Suprapubic skin (tissue), 4 donors: Measurements from ENCODE around the gene DNASE1L3. TPM values are rescaled to one million over a fixed set of nuclear protein-coding genes. Genes with fewer than 3 reads are reported as not detected.

Source experiments
- DNase-seq, 2 donors: peaks; one replicate each; pipeline ENCODE4 v3.0.0-alpha.2; 2019; ENCODE audit warnings: low spot score in 2 of 2
- H3K27ac ChIP-seq: fragments of 200-600 bp; sonication (generic); one replicate; pipeline ENCODE4 v1.5.1; 2019
- H3K27me3 ChIP-seq: fragments of 200-600 bp; sonication (generic); one replicate; pipeline ENCODE4 v1.5.1; 2019
- H3K36me3 ChIP-seq: fragments of 200-600 bp; sonication (generic); one replicate; pipeline ENCODE4 v1.5.1; 2019
- H3K4me1 ChIP-seq: fragments of 200-600 bp; sonication (generic); one replicate; pipeline ENCODE4 v1.5.1; 2019
- H3K4me3 ChIP-seq: fragments of 200-600 bp; sonication (generic); one replicate; pipeline ENCODE4 v1.5.1; 2019; ENCODE audit warnings: mild to moderate bottlenecking
- H3K9me3 ChIP-seq: fragments of 200-600 bp; sonication (generic); one replicate; pipeline ENCODE4 v1.5.1; 2019
- EP300 ChIP-seq: sonication (generic); formaldehyde crosslinking; IDR thresholded peaks from one replicate; pipeline ENCODE4 v1.6.1; 2017; ENCODE audit warnings: antibody characterized with exemption
- POLR2A ChIP-seq, 2 donors: fragments of 450-650 bp; IDR thresholded peaks; one replicate each; pipeline ENCODE4 v1.6.1; 2017; ENCODE audit warnings: antibody characterized with exemption in 2 of 2, mild to moderate bottlenecking in 2 of 2, moderate library complexity in 2 of 2
- POLR2AphosphoS5 ChIP-seq, 3 donors: sonication (generic); formaldehyde crosslinking; IDR thresholded peaks; one replicate each; pipeline ENCODE4 v1.6.1; 2017; ENCODE audit warnings: antibody characterized with exemption in 3 of 3
- WGBS: methylation state at CpG from one replicate; pipeline ENCODE4 v1.1.5; 2018; 5-methylcytosine and 5-hydroxymethylcytosine counted together
- total RNA-seq, 4 donors: library from RNA; depleted of rRNA; stranded (reverse); fragments of >200 nt; gene quantifications; one replicate each; pipeline ENCODE4 v1.1.0, GENCODE V29; 2016
- TF ChIP-seq, protein P1 (sequence below), 2 donors: fragments of 200-600 bp in 1 of 2; fragments of 450-650 bp in 1 of 2; sonication (generic) in 1 of 2; IDR thresholded peaks; one replicate each; pipeline ENCODE4 v1.5.1; 2016 to 2019; ENCODE audit warnings: antibody characterized with exemption in 2 of 2, mild to moderate bottlenecking in 1 of 2, moderate library complexity in 1 of 2

DNASE1L3 gene
- total RNA-seq, 4 donors from 2014 or later, result 0.95 to 5.8 (median 4.3) TPM

DNA sequence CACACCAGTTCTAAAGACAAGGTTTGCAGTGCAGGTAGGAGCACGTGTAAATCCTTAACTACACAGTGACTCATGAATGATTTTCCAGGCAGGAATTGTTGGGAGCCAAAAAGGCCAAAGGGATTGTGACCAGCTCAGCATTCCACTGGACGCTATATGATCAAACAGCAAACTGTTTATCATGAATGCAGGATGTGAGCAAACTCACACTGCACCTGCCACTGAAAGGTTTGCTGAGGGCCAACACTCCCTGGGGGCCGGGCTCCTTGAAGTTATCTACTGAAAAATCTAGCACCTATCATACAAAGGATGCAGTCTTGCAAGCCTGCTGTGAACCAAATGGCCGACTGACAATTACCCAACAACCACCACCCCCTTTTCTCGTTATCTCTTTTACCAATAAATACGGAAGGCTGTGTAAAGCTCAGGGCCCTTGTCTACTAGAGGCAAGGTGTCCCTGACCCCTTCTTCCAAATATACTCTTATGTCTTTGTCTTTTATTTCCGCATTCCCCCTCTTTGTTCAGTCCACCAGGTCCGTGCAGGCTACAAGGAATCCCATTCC, 11.5 kb upstream of the DNASE1L3 start:
- Histone ChIP-seq H3K9me3 (no peaks in the 10 kb centered on the region), H3K4me1 (peaks cover 9% of the 10 kb centered on the region), H3K27me3 (no peaks in the 10 kb centered on the region), H3K36me3 (no peaks in the 10 kb centered on the region), H3K27ac (no peak overlapping the region), H3K4me3 (no peak overlapping the region)
- TF ChIP-seq POLR2A (IDR thresholded peaks at IDR 0.05), result no peak
- TF ChIP-seq EP300, result no peak
- peak in 1 of 2 donors; percentile 11 for DNase-seq
- 60% methylated on average over 8 of the region's 8 CpGs for WGBS

DNA sequence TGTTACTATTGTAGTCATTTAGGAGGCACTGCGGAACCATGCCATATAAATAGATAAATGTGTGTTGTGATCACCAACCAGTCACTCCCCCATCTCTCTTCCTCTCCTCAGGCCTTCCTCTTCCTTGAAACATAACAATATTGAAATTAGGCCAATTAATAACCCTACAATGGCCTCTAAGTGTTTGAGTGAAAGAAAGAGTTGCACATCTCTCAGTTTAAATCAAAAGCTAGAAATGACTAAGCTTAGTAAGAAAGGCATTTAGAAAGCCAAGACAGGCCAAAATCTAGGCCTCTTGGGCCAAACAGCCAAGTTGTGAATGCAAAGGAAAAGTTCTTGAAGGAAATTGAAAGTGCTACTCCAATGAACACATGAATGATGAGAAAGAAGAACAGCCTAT, 8.1 kb upstream of the DNASE1L3 start:
- Histone ChIP-seq H3K36me3 (no peaks in the 10 kb centered on the region), H3K27me3 (no peaks in the 10 kb centered on the region), H3K4me1 (peaks cover 43% of the 10 kb centered on the region), H3K4me3 (no peak overlapping the region), H3K27ac (no peak overlapping the region), H3K9me3 (no peaks in the 10 kb centered on the region)
- TF ChIP-seq POLR2AphosphoS5 (IDR thresholded peaks at IDR 0.05) (no peak), EP300 (no peak), POLR2A (IDR thresholded peaks at IDR 0.05) (no peak)
- TF ChIP-seq, protein P1, sequence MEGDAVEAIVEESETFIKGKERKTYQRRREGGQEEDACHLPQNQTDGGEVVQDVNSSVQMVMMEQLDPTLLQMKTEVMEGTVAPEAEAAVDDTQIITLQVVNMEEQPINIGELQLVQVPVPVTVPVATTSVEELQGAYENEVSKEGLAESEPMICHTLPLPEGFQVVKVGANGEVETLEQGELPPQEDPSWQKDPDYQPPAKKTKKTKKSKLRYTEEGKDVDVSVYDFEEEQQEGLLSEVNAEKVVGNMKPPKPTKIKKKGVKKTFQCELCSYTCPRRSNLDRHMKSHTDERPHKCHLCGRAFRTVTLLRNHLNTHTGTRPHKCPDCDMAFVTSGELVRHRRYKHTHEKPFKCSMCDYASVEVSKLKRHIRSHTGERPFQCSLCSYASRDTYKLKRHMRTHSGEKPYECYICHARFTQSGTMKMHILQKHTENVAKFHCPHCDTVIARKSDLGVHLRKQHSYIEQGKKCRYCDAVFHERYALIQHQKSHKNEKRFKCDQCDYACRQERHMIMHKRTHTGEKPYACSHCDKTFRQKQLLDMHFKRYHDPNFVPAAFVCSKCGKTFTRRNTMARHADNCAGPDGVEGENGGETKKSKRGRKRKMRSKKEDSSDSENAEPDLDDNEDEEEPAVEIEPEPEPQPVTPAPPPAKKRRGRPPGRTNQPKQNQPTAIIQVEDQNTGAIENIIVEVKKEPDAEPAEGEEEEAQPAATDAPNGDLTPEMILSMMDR (IDR thresholded peaks at IDR 0.05), result no peak
- DNase-seq, result no peak
- WGBS, result 73% methylated on average over 1 of the region's 1 CpG

DNA sequence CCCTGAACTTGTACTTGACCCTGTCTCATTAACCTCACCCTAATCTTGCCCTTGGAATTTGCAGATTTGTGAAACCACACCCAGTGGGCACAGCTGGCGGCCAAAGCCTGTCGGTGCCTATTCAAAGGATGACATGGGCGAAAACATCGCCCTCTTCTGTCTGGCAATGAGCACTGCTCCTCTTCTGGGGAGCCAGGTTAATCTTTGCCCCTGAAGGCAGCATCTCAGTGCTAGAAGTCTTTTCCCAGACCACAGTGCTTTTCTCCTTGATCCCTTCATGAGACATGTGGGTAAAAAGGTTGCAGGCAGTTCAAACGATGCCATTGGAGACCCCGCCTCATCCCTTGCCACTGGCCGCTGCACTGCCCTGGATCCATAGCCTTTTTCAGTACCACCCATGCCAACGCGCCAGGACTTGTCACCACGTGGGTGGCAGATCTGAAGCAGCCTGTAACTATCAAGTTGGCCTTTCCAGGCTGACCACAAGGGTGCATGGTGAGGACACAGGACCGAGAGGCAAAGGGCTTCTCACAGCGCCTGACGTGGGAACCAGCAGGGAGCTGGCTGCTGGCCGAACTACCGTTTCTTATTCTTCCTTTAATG, 6.5 kb upstream of the DNASE1L3 start:
- peak; percentile 84 for DNase-seq
- 27% methylated on average over 14 of the region's 15 CpGs for WGBS
- Histone ChIP-seq H3K27me3 (no peaks in the 10 kb centered on the region), H3K27ac (peak overlapping the region; percentile 19), H3K4me3 (no peak overlapping the region), H3K4me1 (peaks cover 44% of the 10 kb centered on the region), H3K9me3 (no peaks in the 10 kb centered on the region), H3K36me3 (no peaks in the 10 kb centered on the region)
- TF ChIP-seq, protein P1 (IDR thresholded peaks at IDR 0.05), result peak; percentile 48 to 85
- no peak for TF ChIP-seq EP300

DNA sequence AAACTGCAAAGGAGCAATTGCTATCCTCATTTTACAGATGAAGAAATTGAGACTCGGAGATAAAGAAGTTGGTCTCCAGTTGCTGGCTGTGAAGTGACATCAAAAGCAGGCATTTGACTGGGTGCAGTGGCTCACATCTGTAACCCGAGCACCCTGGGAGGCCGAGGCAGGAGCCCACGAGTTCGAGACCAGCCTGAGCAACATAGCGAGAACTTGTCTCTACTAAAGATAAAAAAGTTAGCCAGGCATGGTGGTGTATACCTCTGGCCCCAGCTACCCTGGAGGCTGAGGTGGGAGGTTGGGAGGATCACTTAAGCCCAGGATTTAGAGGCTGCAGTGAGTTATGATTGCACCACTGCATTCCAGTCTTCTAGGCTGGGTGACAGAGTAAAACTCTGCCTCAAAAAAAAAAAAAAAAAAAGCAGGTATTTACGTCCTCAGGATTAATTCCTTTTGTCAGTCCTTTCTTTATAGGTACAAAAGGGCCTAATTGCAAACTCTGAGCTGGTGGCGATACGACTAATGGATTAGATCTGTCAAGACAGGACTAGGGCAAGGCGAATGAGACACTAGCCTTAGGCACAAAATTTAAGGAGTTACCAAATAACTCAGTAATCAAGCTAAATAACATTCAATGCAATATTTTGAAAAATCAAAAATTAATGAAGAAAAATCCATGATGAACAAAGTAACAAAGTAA, 5.9 kb upstream of the DNASE1L3 start:
- no peak for TF ChIP-seq POLR2A (IDR thresholded peaks at IDR 0.05)
- no peak for TF ChIP-seq POLR2AphosphoS5 (IDR thresholded peaks at IDR 0.05)
- Histone ChIP-seq H3K4me3 (no peak overlapping the region), H3K9me3 (no peaks in the 10 kb centered on the region), H3K27ac (peak overlapping the region; percentile 19), H3K36me3 (no peaks in the 10 kb centered on the region), H3K4me1 (peaks cover 42% of the 10 kb centered on the region), H3K27me3 (no peaks in the 10 kb centered on the region)
- WGBS, result 70% methylated on average over 10 of the region's 10 CpGs
- peak in 1 of 2 donors; percentile 13 for DNase-seq

DNA sequence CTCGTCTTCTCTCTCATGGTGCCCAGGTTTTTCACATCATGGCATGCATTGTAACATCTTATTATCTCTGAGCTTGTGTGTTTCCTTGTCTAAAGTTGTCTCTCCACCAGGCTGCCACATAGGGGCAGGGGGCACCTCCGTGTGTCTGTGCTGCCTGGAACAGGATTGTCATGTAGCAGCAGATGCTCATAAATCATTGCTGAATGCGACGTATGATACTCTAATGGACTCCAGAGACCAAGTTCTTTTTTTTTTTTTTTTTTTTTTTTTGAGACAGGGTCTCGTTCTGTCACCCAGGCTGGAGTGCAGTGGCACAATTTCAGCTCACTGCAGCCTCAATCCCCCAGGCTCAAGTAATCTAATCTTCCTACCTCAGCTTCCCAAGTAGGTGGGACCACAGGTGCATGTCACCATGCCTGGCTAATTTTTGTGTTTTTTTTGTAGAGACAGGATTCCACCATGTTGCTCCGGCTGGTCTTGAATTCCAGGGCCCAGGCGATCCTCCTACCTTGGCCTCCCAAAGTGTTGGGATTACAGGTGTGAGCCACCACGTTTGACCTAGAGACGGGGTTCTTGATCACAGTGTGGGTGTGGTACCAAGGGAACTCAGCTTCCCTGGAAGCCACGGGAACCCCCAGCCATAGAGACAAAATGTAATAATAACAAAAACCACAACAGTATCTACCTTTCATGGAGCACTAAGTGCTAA, 4.7 kb upstream of the DNASE1L3 start:
- Histone ChIP-seq H3K36me3 (no peaks in the 10 kb centered on the region), H3K9me3 (no peaks in the 10 kb centered on the region), H3K27me3 (no peaks in the 10 kb centered on the region), H3K4me1 (peaks cover 50% of the 10 kb centered on the region), H3K27ac (peak overlapping the region; percentile 83), H3K4me3 (no peak overlapping the region)
- WGBS, result 60% methylated on average over 10 of the region's 10 CpGs
- peak in 1 of 2 donors; percentile 25 for DNase-seq
- no peak for TF ChIP-seq EP300
- no peak for TF ChIP-seq POLR2AphosphoS5 (IDR thresholded peaks at IDR 0.05)
- TF ChIP-seq POLR2A (IDR thresholded peaks at IDR 0.05), result no peak

DNA sequence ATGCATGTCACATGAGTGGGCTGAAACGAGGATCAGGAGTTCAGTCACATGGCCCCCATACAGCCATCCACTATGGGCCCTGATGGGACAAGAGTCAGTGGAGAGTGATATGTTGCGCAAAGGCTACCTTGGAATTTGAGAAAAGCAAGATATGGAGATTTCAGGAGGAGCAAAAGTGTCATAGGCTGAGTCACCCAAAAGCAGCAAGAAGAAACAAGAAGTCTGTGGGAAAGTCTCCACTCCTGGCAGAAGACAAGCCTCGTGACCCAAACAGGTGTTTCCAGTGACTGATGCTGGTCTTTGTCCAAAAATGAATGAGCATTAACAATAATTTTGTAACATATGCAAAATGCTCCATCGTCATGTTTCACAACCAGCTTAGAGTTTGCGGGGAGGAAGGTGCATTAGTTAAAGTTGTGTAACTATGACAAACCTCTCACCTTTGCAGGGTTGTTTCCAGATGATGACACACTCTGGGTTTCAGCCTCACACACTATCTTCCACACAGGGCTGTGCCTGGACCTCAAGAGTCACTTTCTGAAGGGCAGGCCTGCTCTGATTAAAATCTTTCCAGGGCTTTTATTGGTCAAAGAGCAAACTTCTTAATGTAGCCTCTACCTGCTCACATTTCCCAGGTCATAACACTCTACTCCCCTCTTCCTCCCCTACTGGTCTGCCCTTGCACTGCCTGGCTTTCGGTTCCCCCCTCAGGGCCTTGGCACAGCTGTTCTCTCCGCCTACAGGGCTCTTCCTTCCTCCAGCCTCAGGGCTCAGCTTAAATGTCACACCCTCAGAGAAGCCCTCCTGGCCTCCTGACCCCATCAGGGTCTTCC, 3.9 kb upstream of the DNASE1L3 start:
- DNase-seq, result peak in 1 of 2 donors; percentile 55
- Histone ChIP-seq H3K9me3 (no peaks in the 10 kb centered on the region), H3K36me3 (no peaks in the 10 kb centered on the region), H3K4me1 (peaks cover 55% of the 10 kb centered on the region), H3K27ac (peak overlapping the region; percentile 83), H3K4me3 (no peak overlapping the region), H3K27me3 (no peaks in the 10 kb centered on the region)
- no peak for TF ChIP-seq EP300
- peak in 1 of 3 donors; percentile 65 for TF ChIP-seq POLR2AphosphoS5 (IDR thresholded peaks at IDR 0.05)
- TF ChIP-seq POLR2A (IDR thresholded peaks at IDR 0.05), result no peak
- TF ChIP-seq, protein P1 (IDR thresholded peaks at IDR 0.05), result no peak
- WGBS, result 43% methylated on average over 7 of the region's 7 CpGs
